ENCODE results near the gene ZFP36L2. TPM values are rescaled to one million over a fixed set of nuclear protein-coding genes. Genes with fewer than 3 reads are reported as not detected.

ZFP36L2 gene
- total and polyA plus RNA-seq, 2 experiments from 2014 or later: 37.9 to 38.4 TPM

- Mint-ChIP-seq H3K4me1 (peaks cover 28% of the 10 kb centered on the region), H3K27me3 (ENCODE audit: insufficient read depth, low read depth, poor library complexity) (peaks cover 5% of the 10 kb centered on the region), H3K4me3 (no peak overlapping the region), H3K27ac (no peak overlapping the region), H3K36me3 (ENCODE audit: low read depth) (no peaks in the 10 kb centered on the region), H3K9me3 (no peaks in the 10 kb centered on the region)
- Histone ChIP-seq H3K4me2 (no peak overlapping the region), H3K27me3 (ENCODE audit: insufficient read depth) (no peaks in the 10 kb centered on the region), H3K27ac (ENCODE audit: low read depth) (no peak overlapping the region), H3K36me3 (ENCODE audit: insufficient read depth) (no peaks in the 10 kb centered on the region), H3K9me2 (ENCODE audit: insufficient read depth) (no peaks in the 10 kb centered on the region), H3K4me3 (no peak overlapping the region), H4K20me1 (replicated peaks; ENCODE audit: insufficient read depth) (no peaks in the 10 kb centered on the region), H2AFZ (no peak overlapping the region), H3F3A (replicated peaks; ENCODE audit: low read depth) (no peaks in the 10 kb centered on the region), H3K4me1 (ENCODE audit: insufficient read depth) (no peaks in the 10 kb centered on the region), H3K79me2 (replicated peaks; ENCODE audit: insufficient read depth) (no peaks in the 10 kb centered on the region)
- DNase-seq (ENCODE audit: low spot score) (no peak), ATAC-seq (no peak)
- TF ChIP-seq CREB1 (CRISPR knock-in tag; IDR thresholded peaks at IDR 0.05; ENCODE audit: low read depth) (no peak), CTCF (conservative IDR thresholded peaks at IDR 0.05; ENCODE audit: low read depth in 2 of 2) (no peak)
Observed at GRCh38 chr2:43273529-43273928, 47.1 kb upstream of the ZFP36L2 start.

- peaks cover 5% of the 10 kb centered on the region for H3K27me3 Mint-ChIP-seq (ENCODE audit: insufficient read depth, low read depth, poor library complexity)
- H3K4me1 ChIP-seq (ENCODE audit: insufficient read depth): 0 out of 2 replicates have a peak, but pooled peaks cover 3% of the 10 kb centered on the region
- H3K36me3 ChIP-seq (ENCODE audit: insufficient read depth): no peaks in the 10 kb centered on the region
- no peaks in the 10 kb centered on the region for H4K20me1 ChIP-seq (replicated peaks; ENCODE audit: insufficient read depth)
- no peak overlapping the region for H2AFZ ChIP-seq
- no peak overlapping the region for H3K27ac ChIP-seq (ENCODE audit: low read depth)
- H3K4me1 Mint-ChIP-seq: peaks cover 29% of the 10 kb centered on the region
- no peak for TF ChIP-seq CREB1 (CRISPR knock-in tag; IDR thresholded peaks at IDR 0.05; ENCODE audit: low read depth)
- TF ChIP-seq CTCF (conservative IDR thresholded peaks at IDR 0.05; ENCODE audit: low read depth in 2 of 2): peak; percentile 33 to 59
- no peaks in the 10 kb centered on the region for H3K79me2 ChIP-seq (replicated peaks; ENCODE audit: insufficient read depth)
- H3F3A ChIP-seq (replicated peaks; ENCODE audit: low read depth): no peaks in the 10 kb centered on the region
- H3K36me3 Mint-ChIP-seq (ENCODE audit: low read depth): no peaks in the 10 kb centered on the region
- no peaks in the 10 kb centered on the region for H3K27me3 ChIP-seq (ENCODE audit: insufficient read depth)
- H3K9me3 Mint-ChIP-seq: no peaks in the 10 kb centered on the region
- no peak overlapping the region for H3K4me3 Mint-ChIP-seq
- H3K9me2 ChIP-seq (ENCODE audit: insufficient read depth): no peaks in the 10 kb centered on the region
- DNase-seq (ENCODE audit: low spot score) (peak; percentile 29), ATAC-seq (no peak)
- H3K4me2 ChIP-seq: no peak overlapping the region
- no peak overlapping the region for H3K4me3 ChIP-seq
- no peak overlapping the region for H3K27ac Mint-ChIP-seq
Observed at GRCh38 chr2:43270930-43271615, 44.7 kb upstream of the ZFP36L2 start.

GRCh38 chr2:43270461-43270860 lies 44.1 kb upstream of the ZFP36L2 start:
- H3K79me2 ChIP-seq (replicated peaks; ENCODE audit: insufficient read depth): no peaks in the 10 kb centered on the region
- no peak overlapping the region for H2AFZ ChIP-seq
- H3F3A ChIP-seq (replicated peaks; ENCODE audit: low read depth): no peaks in the 10 kb centered on the region
- no peak overlapping the region for H3K4me2 ChIP-seq
- H3K4me1 ChIP-seq (ENCODE audit: insufficient read depth): 0 out of 2 replicates have a peak, but pooled peaks cover 3% of the 10 kb centered on the region
- no peaks in the 10 kb centered on the region for H3K9me2 ChIP-seq (ENCODE audit: insufficient read depth)
- H3K4me3 ChIP-seq: no peak overlapping the region
- H3K36me3 Mint-ChIP-seq (ENCODE audit: low read depth): no peaks in the 10 kb centered on the region
- no peaks in the 10 kb centered on the region for H3K9me3 Mint-ChIP-seq
- no peak for DNase-seq (ENCODE audit: low spot score)
- H4K20me1 ChIP-seq (replicated peaks; ENCODE audit: insufficient read depth): no peaks in the 10 kb centered on the region
- ATAC-seq: no peak
- H3K36me3 ChIP-seq (ENCODE audit: insufficient read depth): no peaks in the 10 kb centered on the region
- no peaks in the 10 kb centered on the region for H3K27me3 ChIP-seq (ENCODE audit: insufficient read depth)
- peaks cover 5% of the 10 kb centered on the region for H3K27me3 Mint-ChIP-seq (ENCODE audit: insufficient read depth, low read depth, poor library complexity)
- peaks cover 35% of the 10 kb centered on the region for H3K4me1 Mint-ChIP-seq
- no peak overlapping the region; the same call in 1 of the 2 replicates for H3K27ac Mint-ChIP-seq
- no peak overlapping the region for H3K4me3 Mint-ChIP-seq
- no peak overlapping the region for H3K27ac ChIP-seq (ENCODE audit: low read depth)
- TF ChIP-seq ZNF114 (CRISPR knock-in tag; IDR thresholded peaks at IDR 0.05) (no peak), REST (IDR thresholded peaks at IDR 0.05; ENCODE audit: unreplicated experiment) (no peak)

Measured in GM23338 (cell line).